B cell (primary cell): ENCODE data around the gene SLAIN2.

Experiments
- CTCF ChIP-seq: fragments of 200-600 bp; IDR thresholded peaks from one replicate; pipeline ENCODE4 v1.8.0; 2022; ENCODE audit warnings: antibody characterized with exemption, mild to moderate bottlenecking
- EZH2 ChIP-seq: IDR thresholded peaks from 2 replicates; pipeline ENCODE4 v1.6.1; 2012; ENCODE audit warnings: borderline replicate concordance, low read depth, mild to moderate bottlenecking, moderate library complexity, low read length; ENCODE audit not compliant: insufficient read depth, poor library complexity, severe bottlenecking

DNA sequence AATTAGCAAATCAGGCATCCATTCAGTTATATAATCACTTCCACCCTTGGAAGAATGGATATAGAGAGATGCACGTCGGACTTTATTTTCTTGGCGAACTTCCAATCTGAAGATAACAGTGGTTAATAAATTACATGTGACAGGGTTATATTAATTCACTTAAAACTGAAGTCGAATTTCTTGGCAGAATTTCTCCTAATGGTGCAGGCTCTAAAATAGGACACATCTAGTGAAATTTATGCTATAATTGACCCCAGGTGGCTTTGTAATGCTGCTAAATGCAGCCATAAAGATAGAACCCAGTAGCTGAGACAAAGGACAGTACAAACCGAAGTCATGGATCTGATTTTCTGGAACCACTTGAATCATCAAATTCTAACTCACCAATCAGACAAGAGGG is 121.0 kb downstream of the SLAIN2 start:
- TF ChIP-seq CTCF (no peak), EZH2 (no peak)
